ENCODE data around the gene GLP2R. TPM values are rescaled to one million over a fixed set of nuclear protein-coding genes. Genes with fewer than 3 reads are reported as not detected.

GLP2R gene
- total and polyA plus RNA-seq, 2 experiments from 2014 or later, result not detected

GRCh38 chr17:9940841-9941240 is 115.1 kb downstream of the GLP2R start:
- Histone ChIP-seq H3K36me3 (ENCODE audit: low read depth) (peaks cover 5% of the 10 kb centered on the region; the same call in 1 of the 2 replicates), H3K9me3 (ENCODE audit: low read depth) (no peaks in the 10 kb centered on the region), H3K4me3 (no peak overlapping the region), H3K4me2 (ENCODE audit: unreplicated experiment) (no peak overlapping the region), H3K27ac (no peak overlapping the region), H3K9me2 (ENCODE audit: insufficient read depth) (no peaks in the 10 kb centered on the region), H3F3A (ENCODE audit: insufficient read depth) (0 out of 2 replicates have a peak, but pooled peaks cover 5% of the 10 kb centered on the region), H2AFZ (no peak overlapping the region), H4K20me1 (ENCODE audit: insufficient read depth) (no peaks in the 10 kb centered on the region), H3K27me3 (replicated peaks; ENCODE audit: insufficient read depth) (no peaks in the 10 kb centered on the region), H3K79me2 (ENCODE audit: insufficient read depth) (no peaks in the 10 kb centered on the region), H3K4me1 (ENCODE audit: insufficient read depth) (no peaks in the 10 kb centered on the region), H3K9ac (no peak overlapping the region)
- 57 to 69% methylated on average over 9 of the region's 9 CpGs for WGBS, 2 experiments (ENCODE audit: low coverage in 1 of 2, low lambda C conversion rate in 2 of 2, missing lambda C conversion rate in 2 of 2)
- in situ Hi-C loops (cut with MboI), result no loop called here
- TF ChIP-seq EZH2 (IDR thresholded peaks at IDR 0.05; ENCODE audit: insufficient read depth, poor library complexity, severe bottlenecking), result no peak
- no peak for DNase-seq

GRCh38 chr17:9941305-9941704 is 115.6 kb downstream of the GLP2R start:
- Histone ChIP-seq H3K4me2 (ENCODE audit: unreplicated experiment) (no peak overlapping the region), H3K4me1 (ENCODE audit: insufficient read depth) (no peaks in the 10 kb centered on the region), H3K27me3 (replicated peaks; ENCODE audit: insufficient read depth) (no peaks in the 10 kb centered on the region), H3K79me2 (ENCODE audit: insufficient read depth) (no peaks in the 10 kb centered on the region), H3K4me3 (no peak overlapping the region), H4K20me1 (ENCODE audit: insufficient read depth) (no peaks in the 10 kb centered on the region), H3K36me3 (ENCODE audit: low read depth) (peaks cover 5% of the 10 kb centered on the region; the same call in 1 of the 2 replicates), H3K27ac (no peak overlapping the region), H3K9me2 (ENCODE audit: insufficient read depth) (no peaks in the 10 kb centered on the region), H2AFZ (no peak overlapping the region), H3F3A (ENCODE audit: insufficient read depth) (0 out of 2 replicates have a peak, but pooled peaks cover 5% of the 10 kb centered on the region), H3K9me3 (ENCODE audit: low read depth) (no peaks in the 10 kb centered on the region), H3K9ac (no peak overlapping the region)
- no peak for DNase-seq
- in situ Hi-C loops (cut with MboI), result no loop called here
- TF ChIP-seq EZH2phosphoT487 (IDR thresholded peaks at IDR 0.05; ENCODE audit: insufficient read depth, low read depth), result no peak
- no peak for TF ChIP-seq EZH2 (IDR thresholded peaks at IDR 0.05; ENCODE audit: insufficient read depth, poor library complexity, severe bottlenecking)
- 93% methylated on average over 13 of the region's 13 CpGs for WGBS, 2 experiments (ENCODE audit: low coverage in 1 of 2, low lambda C conversion rate in 2 of 2, missing lambda C conversion rate in 2 of 2)

Other genes starting within 250 kb of the GLP2R start
- not detected in 2 replicates for gene CFAP52, start 249.3 kb upstream of the GLP2R start, total RNA-seq (2014; rRNA removed; shearing (Covaris generic))
- gene CFAP52, start 249.3 kb upstream of the GLP2R start, polyA plus RNA-seq (2016; fragmentation: Nextera tagmentation; extraction: Ambion mirVana), result 0.76 TPM in 1 of 2 replicates, not detected in the other
- 0.25 TPM in 1 of 2 replicates, not detected in the other for gene USP43, start 180.4 kb upstream of the GLP2R start, total RNA-seq (2014; rRNA removed; shearing (Covaris generic))
- gene USP43, start 180.4 kb upstream of the GLP2R start, polyA plus RNA-seq (2016; fragmentation: Nextera tagmentation; extraction: Ambion mirVana), result 0.08 TPM in 1 of 2 replicates, not detected in the other
- not detected in 2 replicates for gene DHRS7C, start 34.3 kb upstream of the GLP2R start, total RNA-seq (2014; rRNA removed; shearing (Covaris generic))
- gene DHRS7C, start 34.3 kb upstream of the GLP2R start, polyA plus RNA-seq (2016; fragmentation: Nextera tagmentation; extraction: Ambion mirVana), result not detected in 2 replicates
- not detected in 2 replicates for gene GSG1L2, start 3.8 kb upstream of the GLP2R start, total RNA-seq (2014; rRNA removed; shearing (Covaris generic))
- not detected in 2 replicates for gene GSG1L2, start 3.8 kb upstream of the GLP2R start, polyA plus RNA-seq (2016; fragmentation: Nextera tagmentation; extraction: Ambion mirVana)
- not detected in 2 replicates for gene RCVRN, start 79.3 kb downstream of the GLP2R start, total RNA-seq (2014; rRNA removed; shearing (Covaris generic))
- gene RCVRN, start 79.3 kb downstream of the GLP2R start, polyA plus RNA-seq (2016; fragmentation: Nextera tagmentation; extraction: Ambion mirVana), result not detected in 2 replicates

All from GM23248 (cell line).